SU-DHL-6 (cell line): ENCODE measurements around the gene TMEM18.

Experiments
- EZH2phosphoT487 ChIP-seq: fragments of 200-600 bp; sonication (generic), shearing (Covaris generic); conservative IDR thresholded peaks from 2 replicates; pipeline ENCODE4 v1.6.1; 2018; ENCODE audit warnings: mild to moderate bottlenecking, antibody characterized with exemption, low read length, moderate library complexity, mixed read lengths
- TF ChIP-seq, protein P1 (sequence below): fragments of 200-600 bp; sonication (generic); IDR thresholded peaks from one replicate; pipeline ENCODE4 v1.5.1; 2017; ENCODE audit warnings: antibody characterized with exemption, mild to moderate bottlenecking, low read length, moderate library complexity; ENCODE audit not compliant: insufficient read depth, poor library complexity, severe bottlenecking

- TF ChIP-seq, protein P1, sequence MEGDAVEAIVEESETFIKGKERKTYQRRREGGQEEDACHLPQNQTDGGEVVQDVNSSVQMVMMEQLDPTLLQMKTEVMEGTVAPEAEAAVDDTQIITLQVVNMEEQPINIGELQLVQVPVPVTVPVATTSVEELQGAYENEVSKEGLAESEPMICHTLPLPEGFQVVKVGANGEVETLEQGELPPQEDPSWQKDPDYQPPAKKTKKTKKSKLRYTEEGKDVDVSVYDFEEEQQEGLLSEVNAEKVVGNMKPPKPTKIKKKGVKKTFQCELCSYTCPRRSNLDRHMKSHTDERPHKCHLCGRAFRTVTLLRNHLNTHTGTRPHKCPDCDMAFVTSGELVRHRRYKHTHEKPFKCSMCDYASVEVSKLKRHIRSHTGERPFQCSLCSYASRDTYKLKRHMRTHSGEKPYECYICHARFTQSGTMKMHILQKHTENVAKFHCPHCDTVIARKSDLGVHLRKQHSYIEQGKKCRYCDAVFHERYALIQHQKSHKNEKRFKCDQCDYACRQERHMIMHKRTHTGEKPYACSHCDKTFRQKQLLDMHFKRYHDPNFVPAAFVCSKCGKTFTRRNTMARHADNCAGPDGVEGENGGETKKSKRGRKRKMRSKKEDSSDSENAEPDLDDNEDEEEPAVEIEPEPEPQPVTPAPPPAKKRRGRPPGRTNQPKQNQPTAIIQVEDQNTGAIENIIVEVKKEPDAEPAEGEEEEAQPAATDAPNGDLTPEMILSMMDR: no peak
- no peak for TF ChIP-seq EZH2phosphoT487
These were observed 20.5 kb downstream of the TMEM18 start for GRCh38 chr2:656676-657075.
